Brain microvascular endothelial cell (primary cell): ENCODE results near the gene ROBO1.
A peak's percentile ranks its signal among the peaks of the same experiment; 100 is the strongest.
"Not testable (repeated sequence)": the region's sequence is repeated elsewhere in the genome, so short reads cannot be mapped to it uniquely, and the experiment has no call there.

Experiments
- DNase-seq: peaks from one replicate; pipeline ENCODE4 v3.0.0-alpha.2; 2020
- H3K27ac ChIP-seq: fragments of 250-450 bp; sonication (Bioruptor Pico); 2 replicates; pipeline ENCODE4 v1.5.1; 2020; ENCODE audit warnings: mild to moderate bottlenecking, moderate library complexity
- H3K27me3 ChIP-seq: fragments of 250-450 bp; sonication (Bioruptor Pico); replicated peaks from 2 replicates; pipeline ENCODE4 v1.5.1; 2020; ENCODE audit warnings: mild to moderate bottlenecking
- H3K36me3 ChIP-seq: fragments of 250-450 bp; sonication (Bioruptor Pico); replicated peaks from 2 replicates; pipeline ENCODE4 v1.5.1; 2020; ENCODE audit warnings: mild to moderate bottlenecking
- H3K4me3 ChIP-seq: 2 replicates; pipeline ENCODE4 v1.5.1; 2011; ENCODE audit warnings: low read depth, mild to moderate bottlenecking, control low read depth, low read length, moderate library complexity
- CTCF ChIP-seq: IDR thresholded peaks from 2 replicates; pipeline ENCODE4 v1.5.1; 2011; ENCODE audit warnings: low read depth, mild to moderate bottlenecking, moderate library complexity, low read length, control low read depth, inconsistent platforms; ENCODE audit errors: missing control alignments
- in situ Hi-C: cut with HindIII; loops from 2 replicates; pipeline ENCODE4 v1.10.0; 2017; ENCODE audit warnings: low sequenced_read_pairs, low pct_ligation_motif_present

The ROBO1 gene

GRCh38 chr3:79178471-79179180 lies 589.2 kb downstream of the ROBO1 start:
- Histone ChIP-seq H3K27me3 (no peaks in the 10 kb centered on the region), H3K27ac (no peak overlapping the region), H3K4me3 (no peak overlapping the region), H3K36me3 (no peaks in the 10 kb centered on the region)
- no peak for DNase-seq
- in situ Hi-C loops, result no loop called here
- no peak for TF ChIP-seq CTCF

GRCh38 chr3:79175870-79176269 lies 591.9 kb downstream of the ROBO1 start:
- Histone ChIP-seq H3K36me3 (no peaks in the 10 kb centered on the region), H3K4me3 (no peak overlapping the region), H3K27ac (no peak overlapping the region), H3K27me3 (no peaks in the 10 kb centered on the region)
- in situ Hi-C loops, result no loop called here
- no peak for TF ChIP-seq CTCF
- DNase-seq, result no peak

- H3K27me3 ChIP-seq, H3K27ac ChIP-seq, in situ Hi-C loops, DNase-seq, H3K4me3 ChIP-seq, H3K36me3 ChIP-seq: not testable (repeated sequence)
These were observed 594.5 kb downstream of the ROBO1 start for GRCh38 chr3:79173259-79173658.

- in situ Hi-C loops, result no loop called here
- Histone ChIP-seq H3K27ac (no peak overlapping the region), H3K4me3 (no peak overlapping the region), H3K36me3 (no peaks in the 10 kb centered on the region), H3K27me3 (no peaks in the 10 kb centered on the region)
- TF ChIP-seq CTCF, result no peak
- DNase-seq, result no peak
These were observed 595.6 kb downstream of the ROBO1 start for GRCh38 chr3:79172241-79172640.

- no peak for TF ChIP-seq CTCF
- Histone ChIP-seq H3K27ac (no peak overlapping the region), H3K27me3 (no peaks in the 10 kb centered on the region), H3K36me3 (no peaks in the 10 kb centered on the region), H3K4me3 (no peak overlapping the region)
- in situ Hi-C loops, result no loop called here
- DNase-seq, result no peak
These were observed 597.8 kb downstream of the ROBO1 start for GRCh38 chr3:79170021-79170420.

- Histone ChIP-seq H3K4me3 (no peak overlapping the region), H3K27ac (peak overlapping the region; percentile 76), H3K36me3 (no peaks in the 10 kb centered on the region), H3K27me3 (no peaks in the 10 kb centered on the region)
- TF ChIP-seq CTCF, result no peak
- in situ Hi-C loops, result no loop called here
- DNase-seq, result peak; percentile 91
These were observed 600.0 kb downstream of the ROBO1 start for GRCh38 chr3:79167651-79168416.
